ENCODE data around the gene DOCK3.

DOCK3 gene

GRCh38 chr3:50674349-50675178, at the start of gene DOCK3:
TSS of gene DOCK3 (plus strand) at chr3:50674927. CDS start at chr3:50675264, 337 bp downstream.
- DNase-seq (ENCODE audit: low spot score) = peak; percentile 54

- DNase-seq (ENCODE audit: low spot score) = no peak
Observed at GRCh38 chr3:50625231-50626182, 49.2 kb upstream of the DOCK3 start.

- no peak for DNase-seq (ENCODE audit: low spot score)
Observed at GRCh38 chr3:50626401-50626800, 48.3 kb upstream of the DOCK3 start.

DNA sequence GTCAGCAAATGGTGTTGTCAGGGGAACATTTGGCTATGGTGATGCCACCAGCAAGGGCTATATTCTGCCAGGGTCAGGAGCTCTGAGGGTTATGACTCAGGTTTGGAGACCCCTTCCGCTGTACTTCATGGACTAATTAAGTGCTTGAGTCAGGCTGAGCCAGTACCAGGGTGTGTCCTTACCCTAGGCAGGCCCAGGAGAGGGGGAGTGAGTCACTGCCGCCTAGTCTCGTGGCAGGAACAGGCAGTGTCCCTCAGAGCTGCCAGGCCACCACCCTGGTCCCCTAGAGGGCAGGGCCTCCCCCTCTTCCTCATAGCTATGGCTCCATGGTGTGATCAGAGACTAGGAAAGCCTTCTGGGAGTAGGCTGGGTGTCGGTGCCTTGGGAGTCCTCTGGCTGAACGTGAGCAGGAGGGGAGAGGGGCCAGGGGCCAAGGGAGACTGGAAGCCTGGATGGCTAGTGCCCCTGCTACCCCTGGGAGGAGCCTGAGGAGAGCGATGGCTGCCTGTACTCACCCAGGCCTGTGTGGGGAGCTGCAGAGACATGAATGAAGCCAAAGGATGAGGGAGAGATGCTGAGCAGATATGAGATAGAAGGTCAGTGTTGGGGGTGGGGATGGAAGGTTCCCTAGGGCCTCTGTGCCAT, 47.2 kb upstream of the DOCK3 start:
- DNase-seq (ENCODE audit: low spot score) = peak; percentile 30

DNA sequence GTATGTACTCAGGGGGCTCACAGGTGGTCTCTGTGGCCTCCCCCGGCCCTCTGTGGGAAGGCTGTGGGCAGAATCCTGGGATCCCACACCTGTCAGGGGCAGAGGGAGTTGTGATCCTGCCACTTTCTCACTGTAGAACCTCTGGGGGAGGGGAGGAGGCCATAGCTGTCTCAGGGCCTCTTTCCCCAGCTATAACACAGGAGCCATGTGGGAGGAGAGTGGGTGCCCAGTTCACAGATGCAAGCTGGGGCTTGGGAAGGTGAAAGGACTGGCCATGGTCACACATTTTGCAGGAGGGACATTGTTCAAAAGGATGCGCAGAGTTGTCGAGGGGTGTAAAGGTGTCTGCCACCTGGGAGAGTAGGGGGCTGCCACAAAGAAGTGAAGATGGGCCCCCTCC, 46.1 kb upstream of the DOCK3 start:
- DNase-seq (ENCODE audit: low spot score) = no peak

DNA sequence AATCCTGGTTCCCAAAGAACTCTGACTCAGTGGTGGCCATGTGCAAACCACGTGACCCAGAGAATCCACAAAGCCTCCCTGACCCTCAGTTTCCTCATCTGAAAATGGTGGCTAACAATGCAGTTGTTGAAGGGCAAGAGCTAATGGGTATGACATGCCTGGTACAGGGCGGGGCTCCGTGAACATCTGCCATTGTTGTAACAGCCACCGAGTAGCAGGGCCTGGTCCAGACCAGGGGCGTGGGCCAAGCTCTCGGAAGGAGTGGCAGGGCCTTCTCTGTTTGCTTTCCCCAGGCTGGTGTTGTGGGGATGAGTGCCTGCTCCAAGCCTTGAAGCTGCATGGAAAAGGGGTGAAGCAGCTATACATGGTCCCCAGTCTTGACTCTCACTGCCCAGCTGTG, 44.3 kb upstream of the DOCK3 start:
- no peak for DNase-seq (ENCODE audit: low spot score)

GRCh38 chr3:50630877-50631276, 43.9 kb upstream of the DOCK3 start:
- no peak for DNase-seq (ENCODE audit: low spot score)

DNA sequence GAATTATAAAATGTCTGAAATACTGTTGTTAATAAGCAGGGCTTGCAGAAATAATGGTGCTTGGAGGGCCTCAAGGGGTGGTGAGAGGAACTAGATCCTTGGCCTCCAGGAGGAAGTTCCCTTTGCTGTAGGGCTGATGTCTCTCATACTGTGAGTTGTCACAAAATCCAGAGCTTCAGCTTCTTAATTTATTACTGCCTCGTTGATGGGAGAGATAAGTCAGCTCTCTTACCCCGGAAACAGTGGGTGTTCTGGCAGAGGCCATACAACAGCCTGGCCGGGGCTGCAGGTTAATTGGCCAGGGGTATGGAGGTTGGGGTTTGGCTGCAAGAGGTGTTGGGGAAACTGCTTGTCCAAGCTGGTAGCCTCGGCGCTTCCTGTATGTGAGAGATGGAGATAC, 42.3 kb upstream of the DOCK3 start:
- DNase-seq (ENCODE audit: low spot score) = peak; percentile 10

DNA sequence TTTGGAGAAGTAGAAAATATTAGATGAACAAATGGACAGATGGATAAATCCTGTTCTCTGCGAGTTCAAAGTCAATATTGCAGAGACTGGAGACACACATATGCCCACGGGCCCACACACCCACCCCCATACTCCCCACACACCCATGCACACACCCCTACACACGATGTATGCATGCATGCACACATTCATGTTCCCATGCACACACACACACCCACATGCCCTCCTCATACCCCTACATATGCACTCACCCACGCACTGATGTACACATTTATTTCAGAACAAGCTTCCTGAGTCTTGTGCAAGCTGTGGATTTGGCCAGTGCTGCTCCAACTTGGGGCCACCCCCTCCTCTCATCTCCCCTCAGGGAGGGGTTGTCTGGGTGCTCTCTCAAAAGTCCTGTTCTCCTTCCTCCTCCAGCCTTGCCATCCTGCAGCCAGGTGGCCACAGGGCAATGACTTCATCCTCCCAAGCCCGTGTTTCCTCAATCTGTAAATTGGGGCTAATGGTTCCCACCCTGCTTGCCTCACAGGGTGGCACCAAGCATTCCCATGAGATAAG, 41.4 kb upstream of the DOCK3 start:
- DNase-seq (ENCODE audit: low spot score) = no peak

DNA sequence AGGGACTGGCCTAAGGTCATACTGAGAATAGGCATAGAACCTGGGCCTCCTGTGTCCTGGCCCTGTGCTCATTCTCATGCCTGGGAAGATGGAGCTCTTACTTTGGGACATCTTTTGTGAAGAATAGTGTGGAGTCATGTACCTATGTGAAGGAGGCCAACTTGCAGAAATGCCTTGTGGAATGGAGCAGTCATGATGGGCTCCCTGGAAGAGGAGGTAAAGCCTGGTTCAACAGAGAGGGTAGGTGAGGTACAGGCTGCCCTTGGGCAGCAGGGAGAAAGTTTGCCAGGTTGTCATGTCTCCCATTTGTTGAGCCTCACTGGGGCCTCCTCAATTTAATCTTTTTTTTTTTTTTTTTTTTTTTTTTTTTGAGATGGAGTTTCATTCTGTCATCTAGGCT, 39.7 kb upstream of the DOCK3 start:
- no peak for DNase-seq (ENCODE audit: low spot score)

DNA sequence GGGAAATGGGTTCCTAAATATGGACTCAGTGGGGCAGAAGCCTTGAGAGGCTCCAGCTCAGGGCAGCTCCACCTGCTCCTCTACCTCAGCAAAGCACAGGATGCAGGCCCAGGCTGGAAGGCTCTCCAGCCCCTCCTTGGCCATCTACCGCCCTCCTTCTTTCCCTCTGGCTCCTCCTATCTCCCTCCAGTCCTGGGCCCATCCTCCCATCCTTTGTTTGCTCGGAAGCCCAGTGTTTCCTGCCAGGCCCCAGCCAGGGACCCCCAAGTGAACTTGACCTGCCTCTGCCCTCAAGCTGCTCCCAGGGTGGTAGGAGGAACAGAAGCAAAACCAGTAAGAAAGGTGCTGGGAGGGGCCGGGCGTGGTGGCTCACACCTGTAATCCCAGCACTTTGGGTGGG, 37.7 kb upstream of the DOCK3 start:
- no peak for DNase-seq (ENCODE audit: low spot score)

DNA sequence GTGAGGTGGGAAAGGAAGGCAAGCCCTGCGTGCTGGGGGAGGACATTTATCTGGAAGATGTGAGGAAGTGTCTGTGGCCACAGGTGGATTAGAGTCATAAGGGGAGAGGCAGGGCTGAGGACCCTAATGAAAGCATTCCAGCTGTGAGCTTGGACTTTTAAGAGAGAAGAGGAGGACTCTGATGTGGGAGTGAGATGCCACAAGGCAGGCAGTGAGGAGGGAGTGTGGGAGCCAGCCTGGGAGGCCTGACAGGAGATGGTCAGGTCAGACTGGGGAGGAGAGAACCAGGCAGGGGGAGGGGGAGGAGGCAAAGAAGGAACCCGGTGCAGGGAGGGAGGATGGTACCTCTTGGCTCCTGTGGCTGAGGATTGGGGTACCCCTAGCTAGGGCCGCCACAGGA, 36.8 kb upstream of the DOCK3 start:
- no peak for DNase-seq (ENCODE audit: low spot score)

DNA sequence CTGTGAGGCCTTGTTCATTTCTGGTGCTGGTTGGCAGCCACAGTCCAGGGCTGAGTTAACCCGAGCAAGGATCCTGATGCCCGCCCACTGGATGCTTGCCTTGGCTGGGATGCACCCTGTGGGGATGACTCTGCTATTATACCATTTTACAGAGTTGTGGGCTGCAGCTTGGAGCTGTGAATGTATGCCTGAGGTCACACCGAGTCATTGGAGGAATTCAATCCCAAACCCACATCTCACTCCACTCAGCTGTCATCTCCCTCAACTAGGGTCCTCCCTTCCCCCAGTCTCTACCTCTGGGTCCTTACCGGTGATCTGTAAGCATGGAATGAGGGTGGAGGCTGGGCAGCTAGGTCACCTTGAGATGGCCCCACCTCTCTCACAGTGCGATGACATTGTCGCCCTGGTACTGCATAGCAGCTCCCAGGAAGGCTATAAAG, 35.7 kb upstream of the DOCK3 start:
- DNase-seq (ENCODE audit: low spot score) = no peak

GRCh38 chr3:50642382-50642781, 32.3 kb upstream of the DOCK3 start:
- DNase-seq (ENCODE audit: low spot score) = no peak

GRCh38 chr3:50644561-50644960, 30.2 kb upstream of the DOCK3 start:
- no peak for DNase-seq (ENCODE audit: low spot score)

DNA sequence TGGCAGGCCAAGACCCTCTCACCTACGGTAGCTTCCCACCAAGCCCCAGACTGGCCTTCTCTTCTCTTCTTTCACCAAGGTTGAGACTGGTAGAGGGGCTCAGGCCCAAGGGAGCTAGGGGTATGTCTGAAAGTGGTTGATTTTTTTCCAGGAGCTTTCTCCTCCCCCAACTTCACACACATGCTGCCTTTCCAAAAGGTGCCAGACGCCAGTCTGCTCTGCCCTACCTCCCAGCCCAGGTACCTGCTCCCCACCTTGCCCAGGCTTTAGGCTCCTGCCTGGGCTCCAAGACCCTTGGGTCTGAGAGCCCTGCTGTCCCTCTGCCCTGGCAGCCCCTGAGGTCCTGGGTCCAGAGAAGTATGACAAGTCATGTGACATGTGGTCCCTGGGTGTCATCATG, 29.3 kb upstream of the DOCK3 start:
- no peak for DNase-seq (ENCODE audit: low spot score)

- no peak for DNase-seq (ENCODE audit: low spot score)
Observed at GRCh38 chr3:50648313-50648712, 26.4 kb upstream of the DOCK3 start.

DNA sequence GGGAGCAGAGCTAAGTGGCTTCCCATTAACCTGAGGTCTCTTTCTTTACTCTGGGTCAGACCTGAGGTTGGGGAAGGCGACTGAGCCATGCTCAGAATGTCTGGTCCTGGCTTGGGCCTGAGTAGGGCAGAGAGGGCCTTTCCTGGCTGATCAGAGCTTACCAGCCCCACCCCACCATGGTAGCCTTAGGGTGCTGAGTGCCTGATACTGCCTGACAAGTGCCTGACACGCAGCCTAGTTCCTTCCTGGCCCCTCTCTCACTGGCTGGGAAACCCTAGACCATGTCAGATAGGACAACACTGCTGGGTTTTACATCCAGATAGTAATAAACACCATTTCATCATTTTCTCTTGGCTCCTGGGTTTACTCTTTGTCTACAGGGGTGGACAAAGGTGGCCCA, 25.8 kb upstream of the DOCK3 start:
- DNase-seq (ENCODE audit: low spot score) = no peak

DNA sequence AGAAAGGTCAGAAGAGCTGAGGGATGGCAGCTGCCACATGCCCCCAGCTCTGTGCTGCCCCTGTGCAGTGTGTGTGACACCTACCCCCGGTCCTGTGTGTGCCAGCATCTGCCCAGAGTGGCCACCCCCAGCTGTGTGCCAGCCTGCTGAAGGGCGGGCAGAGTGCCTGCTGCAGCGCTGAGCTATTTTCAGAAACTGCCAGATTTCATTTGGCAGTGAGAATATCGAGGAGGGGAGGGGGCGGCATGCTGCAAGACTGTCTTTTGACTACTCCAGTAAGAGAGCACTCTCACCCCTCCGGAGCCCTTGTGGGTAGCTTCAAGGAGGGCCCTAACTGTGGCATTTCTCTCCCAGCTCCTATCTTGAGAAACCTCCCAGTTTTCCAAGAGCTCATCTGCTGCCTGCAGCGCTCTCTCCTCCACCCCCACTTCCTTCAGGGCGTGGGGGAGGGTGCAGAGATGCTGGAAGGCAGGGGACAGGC, 25.2 kb upstream of the DOCK3 start:
- no peak for DNase-seq (ENCODE audit: low spot score)

DNA sequence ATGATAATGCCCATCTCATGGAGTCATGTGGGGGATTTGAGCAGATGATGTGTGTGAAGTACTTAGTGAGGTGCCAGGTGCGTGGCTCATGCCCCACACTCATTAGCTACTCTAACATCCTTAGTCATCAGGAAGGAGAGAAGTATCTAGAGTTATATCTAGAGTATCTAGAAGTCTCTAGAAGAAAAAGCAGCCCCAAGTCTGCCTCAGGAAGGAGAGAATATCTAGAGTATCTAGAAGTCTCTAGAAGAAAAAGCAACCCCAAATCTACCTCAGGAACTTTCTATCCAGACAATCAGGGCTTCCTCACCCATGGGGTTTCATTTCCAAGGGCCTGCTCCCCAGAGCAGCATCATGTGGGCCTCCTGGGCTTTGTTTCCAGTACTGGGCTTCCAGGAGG, 24.7 kb upstream of the DOCK3 start:
- DNase-seq (ENCODE audit: low spot score) = no peak

- no peak for DNase-seq (ENCODE audit: low spot score)
Observed at GRCh38 chr3:50651445-50651844, 23.3 kb upstream of the DOCK3 start.

- DNase-seq (ENCODE audit: low spot score) = no peak
Observed at GRCh38 chr3:50651920-50652529, 22.7 kb upstream of the DOCK3 start.

Data from CD4-positive, alpha-beta T cell treated with Interleukin-15 for 4 hours (primary cell).